ENCODE data around the gene RYR3. TPM values are rescaled to one million over a fixed set of nuclear protein-coding genes. Genes with fewer than 3 reads are reported as not detected.

Gene RYR3
- total and polyA plus RNA-seq, 10 of the 15 experiments (the other 5 are each of a cell fraction or from before 2014, with no cell fraction given): under 0.01 to 0.44 (median 0.16) TPM; not detected in 5

DNA sequence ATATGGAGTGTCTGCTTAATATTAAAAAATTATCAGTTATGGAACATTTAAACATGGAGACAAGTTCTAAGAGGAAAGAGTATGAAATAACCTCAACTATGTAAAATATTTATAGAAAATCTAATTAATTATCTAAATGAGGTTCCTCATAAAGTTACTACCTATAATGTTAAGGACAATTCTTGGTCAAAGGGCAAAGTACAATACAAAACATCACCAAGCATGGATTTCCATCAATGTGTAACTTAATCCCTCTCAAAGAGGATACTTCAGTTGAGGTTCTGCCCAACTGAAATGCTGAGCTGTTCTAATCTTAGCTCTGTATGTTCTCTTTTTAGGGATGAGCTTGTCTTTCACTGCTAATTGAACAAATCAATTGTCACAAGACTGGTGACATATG, 601.6 kb downstream of the RYR3 start:
- FAIRE-seq: no peak
- POLR2A ChIA-PET: interaction anchor here (0.6 to 0.7 kb wide), 2 partner anchors 13 to 34 kb away, joined by 3 to 4 read pairs; no protein-coding TSS in a partner anchor
- H3K4me1 ChIP-seq (ENCODE audit: control insufficient read depth, insufficient read depth, low read length): peaks cover 9% of the 10 kb centered on the region; the same call in 1 of the 2 replicates
- H3K36me3 ChIP-seq (ENCODE audit: control insufficient read depth in 2 of 2, insufficient read depth in 2 of 2, low read length in 1 of 2): no peaks in the 10 kb centered on the region
- CTCF ChIA-PET: no interaction called here
- ATAC-seq: no peak
- SMC1A ChIA-PET (ENCODE audit: uncharacterized antibody, unreplicated experiment): interaction anchor here (0.6 kb wide), 1 partner anchor 100 kb away, joined by 4 read pairs; no protein-coding TSS in a partner anchor
- no peaks in the 10 kb centered on the region for H3K79me2 ChIP-seq (ENCODE audit: control insufficient read depth, insufficient read depth, low read length)
- intact Hi-C loops (cut with micrococcal nuclease; ENCODE audit: unreplicated experiment) (no loop called here), in situ Hi-C loops (cut with MboI) (no loop called here)
- TF ChIP-seq SPI1 (IDR thresholded peaks at IDR 0.05; ENCODE audit: borderline replicate concordance, insufficient read depth, low read depth, low read length) (no peak), LARP7 (IDR thresholded peaks at IDR 0.05) (no peak), IRF4 (IDR thresholded peaks at IDR 0.05; ENCODE audit: low read depth, low read length) (no peak), ESRRA (IDR thresholded peaks at IDR 0.05; ENCODE audit: low read length) (no peak), SIN3A (IDR thresholded peaks at IDR 0.05; ENCODE audit: low read depth, low read length) (no peak), CREB1 (IDR thresholded peaks at IDR 0.05; ENCODE audit: low read depth) (no peak), CREM (IDR thresholded peaks at IDR 0.05; ENCODE audit: low read depth) (no peak), ZSCAN29 (IDR thresholded peaks at IDR 0.05) (no peak), SIX5 (IDR thresholded peaks at IDR 0.05; ENCODE audit: low read depth, low read length, severe bottlenecking) (no peak)
- no peak overlapping the region for H3K4me3 ChIP-seq
- H3K9me3 ChIP-seq (replicated peaks; ENCODE audit: control insufficient read depth, insufficient read depth, low read length): no peaks in the 10 kb centered on the region
- no peak for DNase-seq (ENCODE audit: low read depth, low spot score)
- H3K27me3 ChIP-seq (replicated peaks in 1 of 2; ENCODE audit: control insufficient read depth in 2 of 2, insufficient read depth in 2 of 2, low read length in 1 of 2): no peaks in the 10 kb centered on the region
- H4K20me1 ChIP-seq (ENCODE audit: control insufficient read depth, insufficient read depth): no peaks in the 10 kb centered on the region
- no peak overlapping the region for H3K9ac ChIP-seq (ENCODE audit: control insufficient read depth, insufficient read depth, low read length)
- H2AFZ ChIP-seq (ENCODE audit: control insufficient read depth, low read depth, low read length): no peak overlapping the region
- BruUV-seq (replicated peaks): no TSS peak
- H3K27ac ChIP-seq (ENCODE audit: control insufficient read depth, insufficient read depth): no peak overlapping the region
- H3K4me2 ChIP-seq (ENCODE audit: control insufficient read depth, insufficient read depth): no peak overlapping the region
- RAD21 ChIA-PET (ENCODE audit: unreplicated experiment): no interaction called here

- POLR2A ChIA-PET: no interaction called here
- Histone ChIP-seq H3K36me3 (ENCODE audit: control insufficient read depth in 2 of 2, insufficient read depth in 2 of 2, low read length in 1 of 2) (no peaks in the 10 kb centered on the region), H3K4me3 (no peak overlapping the region), H3K4me1 (ENCODE audit: control insufficient read depth, insufficient read depth, low read length) (peaks cover 9% of the 10 kb centered on the region; the same call in 1 of the 2 replicates), H3K27ac (ENCODE audit: control insufficient read depth, insufficient read depth) (no peak overlapping the region), H3K9me3 (replicated peaks; ENCODE audit: control insufficient read depth, insufficient read depth, low read length) (no peaks in the 10 kb centered on the region), H3K79me2 (ENCODE audit: control insufficient read depth, insufficient read depth, low read length) (no peaks in the 10 kb centered on the region), H4K20me1 (ENCODE audit: control insufficient read depth, insufficient read depth) (no peaks in the 10 kb centered on the region), H3K27me3 (replicated peaks in 1 of 2; ENCODE audit: control insufficient read depth in 2 of 2, insufficient read depth in 2 of 2, low read length in 1 of 2) (no peaks in the 10 kb centered on the region), H2AFZ (ENCODE audit: control insufficient read depth, low read depth, low read length) (no peak overlapping the region), H3K4me2 (ENCODE audit: control insufficient read depth, insufficient read depth) (no peak overlapping the region), H3K9ac (ENCODE audit: control insufficient read depth, insufficient read depth, low read length) (no peak overlapping the region)
- in situ Hi-C loops (cut with MboI) (no loop called here), intact Hi-C loops (cut with micrococcal nuclease; ENCODE audit: unreplicated experiment) (no loop called here)
- CTCF ChIA-PET: no interaction called here
- WGBS (ENCODE audit: insufficient coverage, insufficient replicate concordance, low lambda C conversion rate, missing lambda C conversion rate): 28% methylated on average over 1 of the region's 1 CpG
- ATAC-seq: no peak
- RAD21 ChIA-PET (ENCODE audit: unreplicated experiment): no interaction called here
- no peak for DNase-seq (ENCODE audit: low read depth, low spot score)
- SMC1A ChIA-PET (ENCODE audit: uncharacterized antibody, unreplicated experiment): interaction anchor here (0.9 kb wide), 1 partner anchor 10 kb away, joined by 3 read pairs; no protein-coding TSS in a partner anchor
- BruUV-seq (replicated peaks): no TSS peak
- no peak for FAIRE-seq
- TF ChIP-seq BRCA1 (IDR thresholded peaks at IDR 0.05; ENCODE audit: low read depth, low read length) (no peak), POU2F2 (IDR thresholded peaks at IDR 0.05; ENCODE audit: borderline replicate concordance, low read depth, low read length) (no peak), CREM (IDR thresholded peaks at IDR 0.05; ENCODE audit: low read depth) (no peak), ATF3 (IDR thresholded peaks at IDR 0.05; ENCODE audit: borderline replicate concordance, extremely low read depth, low read depth, low read length) (no peak)
- TF ChIP-seq, protein P1, sequence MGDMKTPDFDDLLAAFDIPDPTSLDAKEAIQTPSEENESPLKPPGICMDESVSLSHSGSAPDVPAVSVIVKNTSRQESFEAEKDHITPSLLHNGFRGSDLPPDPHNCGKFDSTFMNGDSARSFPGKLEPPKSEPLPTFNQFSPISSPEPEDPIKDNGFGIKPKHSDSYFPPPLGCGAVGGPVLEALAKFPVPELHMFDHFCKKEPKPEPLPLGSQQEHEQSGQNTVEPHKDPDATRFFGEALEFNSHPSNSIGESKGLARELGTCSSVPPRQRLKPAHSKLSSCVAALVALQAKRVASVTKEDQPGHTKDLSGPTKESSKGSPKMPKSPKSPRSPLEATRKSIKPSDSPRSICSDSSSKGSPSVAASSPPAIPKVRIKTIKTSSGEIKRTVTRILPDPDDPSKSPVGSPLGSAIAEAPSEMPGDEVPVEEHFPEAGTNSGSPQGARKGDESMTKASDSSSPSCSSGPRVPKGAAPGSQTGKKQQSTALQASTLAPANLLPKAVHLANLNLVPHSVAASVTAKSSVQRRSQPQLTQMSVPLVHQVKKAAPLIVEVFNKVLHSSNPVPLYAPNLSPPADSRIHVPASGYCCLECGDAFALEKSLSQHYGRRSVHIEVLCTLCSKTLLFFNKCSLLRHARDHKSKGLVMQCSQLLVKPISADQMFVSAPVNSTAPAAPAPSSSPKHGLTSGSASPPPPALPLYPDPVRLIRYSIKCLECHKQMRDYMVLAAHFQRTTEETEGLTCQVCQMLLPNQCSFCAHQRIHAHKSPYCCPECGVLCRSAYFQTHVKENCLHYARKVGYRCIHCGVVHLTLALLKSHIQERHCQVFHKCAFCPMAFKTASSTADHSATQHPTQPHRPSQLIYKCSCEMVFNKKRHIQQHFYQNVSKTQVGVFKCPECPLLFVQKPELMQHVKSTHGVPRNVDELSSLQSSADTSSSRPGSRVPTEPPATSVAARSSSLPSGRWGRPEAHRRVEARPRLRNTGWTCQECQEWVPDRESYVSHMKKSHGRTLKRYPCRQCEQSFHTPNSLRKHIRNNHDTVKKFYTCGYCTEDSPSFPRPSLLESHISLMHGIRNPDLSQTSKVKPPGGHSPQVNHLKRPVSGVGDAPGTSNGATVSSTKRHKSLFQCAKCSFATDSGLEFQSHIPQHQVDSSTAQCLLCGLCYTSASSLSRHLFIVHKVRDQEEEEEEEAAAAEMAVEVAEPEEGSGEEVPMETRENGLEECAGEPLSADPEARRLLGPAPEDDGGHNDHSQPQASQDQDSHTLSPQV (IDR thresholded peaks at IDR 0.05): no peak
- TF ChIP-seq, protein P2, sequence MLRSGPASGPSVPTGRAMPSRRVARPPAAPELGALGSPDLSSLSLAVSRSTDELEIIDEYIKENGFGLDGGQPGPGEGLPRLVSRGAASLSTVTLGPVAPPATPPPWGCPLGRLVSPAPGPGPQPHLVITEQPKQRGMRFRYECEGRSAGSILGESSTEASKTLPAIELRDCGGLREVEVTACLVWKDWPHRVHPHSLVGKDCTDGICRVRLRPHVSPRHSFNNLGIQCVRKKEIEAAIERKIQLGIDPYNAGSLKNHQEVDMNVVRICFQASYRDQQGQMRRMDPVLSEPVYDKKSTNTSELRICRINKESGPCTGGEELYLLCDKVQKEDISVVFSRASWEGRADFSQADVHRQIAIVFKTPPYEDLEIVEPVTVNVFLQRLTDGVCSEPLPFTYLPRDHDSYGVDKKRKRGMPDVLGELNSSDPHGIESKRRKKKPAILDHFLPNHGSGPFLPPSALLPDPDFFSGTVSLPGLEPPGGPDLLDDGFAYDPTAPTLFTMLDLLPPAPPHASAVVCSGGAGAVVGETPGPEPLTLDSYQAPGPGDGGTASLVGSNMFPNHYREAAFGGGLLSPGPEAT (IDR thresholded peaks at IDR 0.05; ENCODE audit: low read depth): no peak
Measured at GRCh38 chr15:33913459-33913858, 602.7 kb downstream of the RYR3 start.
